HG03520 (cell line): ENCODE results near the gene LSM14A.

ENCODE experiments used
- ATAC-seq: cut with Tn5 transposase; IDR thresholded peaks from one replicate; pipeline ENCODE4 v1.9.1; 2021; ENCODE audit warnings: mild to moderate bottlenecking, moderate library complexity; ENCODE audit not compliant: unreplicated experiment

Gene LSM14A

DNA sequence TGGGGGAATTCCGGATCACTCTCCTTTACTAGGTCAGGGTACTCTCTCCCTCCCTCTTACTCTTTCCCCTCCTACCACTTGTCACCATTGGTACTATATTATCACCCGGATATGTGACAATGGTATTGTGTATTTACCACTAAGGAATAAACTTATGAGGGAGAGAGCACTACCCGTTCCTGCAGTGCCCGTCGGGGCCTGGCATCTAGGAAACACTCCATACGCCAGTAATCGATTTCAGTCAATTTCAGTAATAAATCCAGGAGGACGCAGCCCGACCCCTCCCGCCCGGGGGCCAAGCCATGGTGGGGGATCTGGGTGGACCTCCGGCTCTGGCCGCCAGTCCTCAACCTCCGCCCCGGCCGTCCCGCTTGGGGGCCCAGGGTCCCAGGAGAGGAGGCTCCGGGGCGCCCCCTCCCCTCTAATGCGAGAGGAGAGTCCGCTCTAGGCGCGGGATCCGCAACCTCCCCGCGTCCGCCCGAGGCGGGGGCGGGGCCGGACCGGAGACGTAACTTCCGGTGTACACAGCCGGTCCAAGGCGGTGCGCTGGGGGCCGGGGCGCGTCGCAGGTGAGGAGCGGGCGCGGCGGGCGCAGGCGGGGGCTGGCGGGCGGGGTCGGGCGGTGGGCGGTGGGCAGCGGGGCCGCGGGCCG is 81.9 kb downstream of the LSM14A start, which contains the start of gene GARRE1:
TSS of gene GARRE1 (plus strand) at position 509 of the 652 bp plus-strand sequence. CDS start 45,920 bp downstream, outside the sequence.
- ATAC-seq = peak; percentile 86

DNA sequence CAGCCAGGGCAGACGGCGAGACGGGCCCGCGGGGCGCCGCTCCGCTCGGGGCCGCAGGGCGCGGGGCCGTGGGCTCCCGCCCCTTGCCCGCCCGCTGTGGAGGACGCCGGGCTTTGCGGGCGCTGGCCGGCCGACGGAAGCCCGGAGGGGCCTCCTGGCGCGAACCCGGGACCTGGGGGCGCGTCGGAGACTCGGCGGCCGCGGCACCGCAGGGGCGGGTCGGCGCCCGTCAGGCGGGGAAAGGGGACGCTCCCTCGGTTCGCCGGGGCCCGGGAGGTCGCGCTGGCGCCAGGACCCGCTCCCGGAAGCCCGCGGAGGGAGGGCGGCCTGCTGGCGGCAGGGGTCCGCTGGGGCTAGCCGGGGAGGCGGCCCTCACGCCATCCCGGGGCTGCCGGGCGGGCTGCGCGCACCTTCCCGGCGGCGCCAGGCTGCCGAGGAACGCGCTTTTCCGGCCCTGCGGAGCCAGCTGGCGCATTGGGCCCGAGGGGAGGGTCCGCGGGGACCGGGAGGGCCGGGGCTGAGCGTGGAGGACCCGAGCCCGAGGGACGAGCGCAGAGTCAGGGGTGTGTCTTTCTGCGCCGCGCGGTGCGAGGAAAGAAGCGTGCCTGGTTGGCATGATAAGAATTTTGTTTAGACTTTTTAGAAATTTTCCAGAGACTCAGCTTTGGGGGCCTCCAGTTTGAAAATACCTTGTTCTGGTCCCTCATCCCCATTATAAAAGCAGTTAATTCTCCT is 82.6 kb downstream of the LSM14A start:
- peak; percentile 47 for ATAC-seq

DNA sequence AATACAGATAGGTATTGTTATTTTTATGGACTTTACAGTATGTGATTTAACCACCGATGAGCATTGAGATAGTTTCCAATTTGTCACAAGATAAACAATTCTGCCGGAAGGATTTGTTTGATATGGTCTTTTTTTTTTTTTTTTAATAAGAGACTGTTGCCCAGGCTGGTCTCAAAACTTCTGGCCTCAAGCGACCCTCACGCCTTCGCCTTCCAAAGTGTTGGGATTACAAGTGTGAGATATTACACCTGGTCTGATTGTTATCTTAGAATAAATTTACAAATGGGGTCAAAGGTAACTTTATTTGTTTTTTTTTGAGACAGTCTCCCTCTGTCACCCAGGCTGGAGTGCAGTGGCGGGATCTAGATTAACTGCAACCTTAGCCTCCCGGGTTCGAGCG is 83.2 kb downstream of the LSM14A start:
- ATAC-seq = no peak

DNA sequence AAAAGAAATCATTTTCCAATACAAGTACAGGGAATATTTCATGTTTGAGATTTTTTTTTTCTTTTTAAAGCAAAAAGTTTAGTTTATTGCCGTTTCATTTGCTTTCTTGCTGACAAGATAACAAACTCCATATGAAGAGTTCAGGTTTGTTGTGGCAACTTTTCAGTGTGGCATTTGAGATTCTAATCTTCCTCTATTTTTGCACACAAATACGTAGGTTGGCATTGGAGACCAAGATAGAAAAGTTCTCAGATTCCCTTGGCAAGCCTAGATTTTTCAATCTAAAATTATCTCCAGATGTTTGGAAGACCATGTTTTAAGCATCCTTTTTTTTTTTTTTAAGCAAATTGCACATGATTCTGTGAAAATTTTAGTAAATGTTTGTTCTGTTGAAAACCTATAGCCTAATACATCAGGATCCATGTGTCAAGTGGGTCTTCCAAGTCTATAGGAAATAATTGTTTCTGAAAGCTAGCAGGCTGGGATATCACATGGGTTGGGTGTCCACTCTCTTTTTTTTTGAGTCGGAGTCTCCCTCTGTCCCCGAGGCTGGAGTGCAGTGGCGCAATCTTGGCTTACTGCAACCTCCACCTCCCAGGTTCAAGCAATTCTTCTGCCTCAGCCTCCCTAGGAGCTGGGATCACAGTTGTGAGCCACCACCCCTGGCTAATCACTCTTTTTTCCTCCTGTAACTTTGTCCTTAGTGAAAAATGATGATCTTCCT is 84.7 kb downstream of the LSM14A start:
- ATAC-seq = no peak

DNA sequence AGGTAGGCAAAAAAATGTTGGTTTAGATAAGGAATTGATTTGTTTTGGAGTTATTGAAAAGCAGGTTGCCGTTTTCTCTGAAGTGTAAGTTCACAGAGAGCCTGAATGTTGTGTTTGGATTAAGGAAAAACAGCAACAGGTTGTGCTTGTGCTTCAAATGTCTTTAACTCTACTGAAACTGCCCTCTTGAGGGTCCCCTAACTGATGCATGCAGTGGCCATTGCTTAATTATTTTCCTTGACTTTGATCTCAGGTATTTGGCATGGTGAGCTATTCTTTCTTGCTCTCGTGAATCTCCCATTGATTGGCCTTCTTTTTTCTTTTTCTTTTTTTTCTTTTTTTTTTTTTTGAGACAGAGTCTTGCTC is 85.2 kb downstream of the LSM14A start:
- no peak for ATAC-seq

DNA sequence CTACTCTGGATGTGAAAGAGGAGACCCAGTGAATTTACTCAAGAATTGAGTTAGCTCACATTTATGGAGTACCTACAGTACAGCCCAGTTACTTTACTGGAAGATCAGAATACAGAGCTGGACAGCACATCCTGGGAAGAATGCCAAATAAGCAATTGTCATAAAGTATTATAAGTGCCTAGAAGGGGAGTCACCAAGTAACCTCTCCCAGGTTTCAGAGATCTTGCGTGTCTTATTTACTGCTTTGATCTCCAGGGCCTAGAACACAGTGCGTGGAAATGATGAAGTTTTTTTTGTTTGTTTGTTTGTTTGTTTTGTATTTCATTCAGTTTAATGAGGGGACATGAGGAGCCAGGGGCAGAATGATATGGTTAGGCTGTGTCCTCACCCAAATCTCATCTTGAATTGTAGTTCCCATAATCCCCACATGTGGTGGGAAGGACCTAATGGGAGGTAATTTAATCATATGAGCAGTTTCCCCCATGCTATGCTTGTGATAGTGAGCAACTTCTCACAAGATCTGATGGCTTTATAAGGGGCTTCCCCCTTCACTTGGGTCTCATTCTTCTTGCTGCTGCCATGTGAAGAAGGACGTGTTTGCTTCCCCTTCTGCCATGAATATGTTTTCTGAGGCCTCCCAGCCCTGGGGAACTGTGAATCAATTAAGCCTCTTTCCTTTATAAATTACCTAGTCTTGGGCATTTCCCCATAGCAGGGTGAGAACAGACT is 87.2 kb downstream of the LSM14A start:
- no peak for ATAC-seq

DNA sequence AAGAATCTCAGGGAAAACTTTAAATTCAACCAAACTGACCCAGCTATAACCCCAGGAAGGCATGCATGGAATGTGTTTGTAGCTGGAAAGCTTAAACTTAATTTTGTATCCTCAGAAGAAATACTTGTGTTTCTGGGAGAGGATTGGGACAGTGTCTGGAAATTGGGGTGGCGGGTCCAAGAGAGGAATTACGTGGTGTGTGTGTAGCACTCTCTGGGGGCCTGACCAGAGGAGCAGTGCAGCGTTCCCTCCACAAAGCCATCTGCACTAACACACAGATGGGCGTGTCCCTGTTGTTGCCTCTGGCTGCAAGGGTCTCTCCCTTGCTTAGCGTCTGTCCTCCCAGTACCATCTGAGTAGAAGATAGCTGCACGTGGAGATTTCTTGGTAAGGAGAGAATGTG is 88.5 kb downstream of the LSM14A start:
- ATAC-seq = no peak

DNA sequence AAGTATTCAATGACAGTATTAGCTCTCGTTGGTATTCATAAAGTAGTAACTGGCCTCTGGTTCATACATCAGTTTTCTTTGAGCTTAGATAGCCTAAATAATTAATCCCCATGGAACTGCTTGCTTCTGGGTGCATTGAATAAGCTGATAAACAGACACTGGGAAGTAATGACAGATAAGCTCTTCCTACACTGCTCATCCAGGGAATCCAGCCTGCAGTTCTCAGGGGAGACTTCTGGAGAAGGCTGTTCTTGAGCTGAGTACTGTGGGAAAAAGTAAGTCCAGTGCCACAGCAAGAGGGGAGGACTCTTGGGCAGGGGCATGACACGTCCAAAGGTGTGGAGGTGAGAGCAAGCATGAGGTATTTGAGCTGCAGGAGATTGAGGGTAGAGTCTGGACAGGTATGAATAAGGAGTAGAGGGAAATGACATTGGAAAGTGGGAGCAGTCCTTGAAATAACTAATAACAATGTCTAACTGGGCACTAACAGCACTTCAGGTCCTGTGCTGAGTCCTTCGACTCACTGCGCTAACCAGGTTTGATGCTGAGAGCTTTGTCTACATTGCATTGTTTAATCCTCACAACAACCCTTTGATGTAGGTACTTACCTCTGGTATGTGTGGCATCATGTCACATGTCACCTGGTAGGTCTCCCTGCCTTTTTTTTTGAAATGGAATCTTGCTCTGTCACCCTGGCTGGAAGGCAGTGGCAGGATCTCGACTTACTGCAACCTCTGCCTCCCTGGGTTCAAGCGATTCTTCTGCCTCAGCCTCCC is 89.2 kb downstream of the LSM14A start:
- no peak for ATAC-seq

DNA sequence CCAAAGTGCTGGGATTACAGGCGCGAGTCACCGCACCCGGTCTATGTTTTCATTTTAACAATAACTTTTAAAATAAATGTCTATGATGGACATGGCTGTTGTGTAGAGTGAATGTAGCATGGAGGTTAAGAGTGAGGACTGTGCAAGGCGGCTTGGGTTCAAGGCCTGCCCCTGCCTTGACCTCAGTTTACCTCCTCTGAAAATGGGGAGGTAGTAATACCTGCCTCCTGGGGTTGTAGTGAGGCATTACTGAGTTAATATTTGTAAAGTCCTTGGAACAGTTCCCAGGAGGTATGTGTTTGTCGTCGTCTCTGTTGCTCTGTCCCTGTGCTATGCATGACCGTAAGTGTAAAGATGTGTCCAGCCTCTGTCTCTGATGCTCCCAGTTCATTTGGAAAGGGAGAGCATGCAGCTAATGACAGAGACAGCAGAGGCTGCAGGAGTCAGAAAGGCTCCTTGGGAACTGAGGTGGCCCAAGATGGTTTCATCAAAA is 91.5 kb downstream of the LSM14A start:
- ATAC-seq = no peak

DNA sequence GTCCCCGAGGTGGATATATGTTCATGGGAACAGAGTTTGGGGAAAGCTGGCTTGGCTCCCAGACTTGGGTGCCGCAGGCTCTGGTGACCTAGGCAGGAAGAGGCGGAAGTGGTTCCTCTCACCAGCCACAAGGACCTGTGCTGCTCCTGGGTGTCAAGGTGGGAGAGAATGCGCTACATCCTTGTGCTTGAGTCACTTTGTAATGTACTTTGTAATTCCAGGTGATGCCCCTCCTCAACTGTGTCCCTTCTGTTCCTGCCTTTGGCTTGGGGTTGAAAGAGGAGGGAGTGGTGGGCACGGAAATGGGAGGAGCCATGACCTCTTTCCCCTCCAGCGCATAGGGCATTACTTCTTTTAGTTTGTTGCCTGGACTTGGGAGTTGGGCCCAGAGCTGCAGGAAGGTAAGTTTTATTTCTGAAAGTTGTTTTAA is 92.9 kb downstream of the LSM14A start:
- ATAC-seq = no peak

DNA sequence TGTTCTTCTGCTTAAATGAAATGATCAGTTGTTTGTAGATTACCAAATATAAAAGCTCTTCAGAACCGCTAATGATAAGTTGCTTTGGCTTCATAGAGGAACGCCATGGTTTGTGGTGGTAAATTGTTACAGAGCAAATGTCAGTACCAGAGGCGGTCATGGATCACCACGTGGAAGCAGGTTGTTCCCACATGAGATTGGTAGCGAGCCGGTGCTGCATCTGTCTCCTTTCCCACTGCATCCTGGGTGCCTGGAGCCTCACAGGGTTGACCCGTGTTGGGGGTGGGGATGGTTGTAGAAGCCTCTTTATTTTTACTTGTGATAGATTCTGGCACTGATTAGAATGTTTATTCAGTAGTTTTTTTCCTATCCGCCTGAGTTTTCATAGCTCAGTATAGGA is 96.8 kb downstream of the LSM14A start:
- no peak for ATAC-seq

DNA sequence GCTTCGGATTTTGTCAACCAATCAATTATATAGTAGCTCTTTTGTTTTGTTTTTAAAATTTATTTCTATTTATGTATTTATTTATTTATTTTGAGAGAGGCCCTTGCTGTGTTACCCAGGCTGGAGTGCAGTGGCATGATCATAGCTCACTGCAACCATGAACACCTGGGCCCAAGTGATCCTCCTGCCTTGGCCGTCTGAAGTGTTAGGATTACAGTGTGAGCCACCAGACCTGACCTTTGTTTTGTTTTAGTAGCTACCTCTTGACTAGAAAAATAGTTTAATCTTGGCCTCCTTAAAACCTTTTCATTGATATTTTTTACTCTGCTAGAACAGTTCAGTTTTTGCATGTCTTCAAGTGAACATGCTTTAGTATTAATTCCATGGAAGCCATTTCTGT is 97.2 kb downstream of the LSM14A start:
- ATAC-seq = no peak

DNA sequence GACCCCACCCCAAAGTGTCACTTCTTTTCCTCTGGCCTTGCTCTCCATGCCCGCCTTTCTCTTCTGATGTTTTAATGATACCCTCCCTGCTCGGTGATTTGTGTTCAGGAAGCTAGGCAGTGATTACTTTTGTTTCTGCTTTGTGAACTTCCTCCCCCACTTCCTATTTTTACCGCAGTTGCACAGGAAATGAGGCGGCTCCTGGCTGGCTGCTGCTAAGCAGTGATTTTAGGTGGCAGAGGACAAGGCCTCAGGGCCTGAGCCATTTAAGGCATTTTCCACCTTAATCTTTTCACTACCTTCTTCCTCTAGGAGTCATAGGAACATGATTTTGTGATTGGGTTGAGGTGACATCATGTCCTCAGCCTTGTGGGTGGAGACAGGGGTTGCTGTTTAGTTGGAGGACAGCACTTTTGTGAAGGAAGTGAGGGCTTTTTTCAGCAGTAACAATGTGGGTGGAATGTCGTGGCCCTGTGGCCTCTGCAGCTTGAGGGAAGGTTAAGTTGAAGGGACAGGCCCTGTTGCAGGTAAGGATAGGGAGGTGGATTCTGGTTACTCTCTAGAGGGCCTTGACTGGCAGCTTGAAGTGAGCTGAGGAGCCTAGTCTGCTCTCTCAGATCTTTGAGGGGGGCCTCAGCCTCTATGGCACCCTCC is 97.8 kb downstream of the LSM14A start:
- peak; percentile 53 for ATAC-seq

DNA sequence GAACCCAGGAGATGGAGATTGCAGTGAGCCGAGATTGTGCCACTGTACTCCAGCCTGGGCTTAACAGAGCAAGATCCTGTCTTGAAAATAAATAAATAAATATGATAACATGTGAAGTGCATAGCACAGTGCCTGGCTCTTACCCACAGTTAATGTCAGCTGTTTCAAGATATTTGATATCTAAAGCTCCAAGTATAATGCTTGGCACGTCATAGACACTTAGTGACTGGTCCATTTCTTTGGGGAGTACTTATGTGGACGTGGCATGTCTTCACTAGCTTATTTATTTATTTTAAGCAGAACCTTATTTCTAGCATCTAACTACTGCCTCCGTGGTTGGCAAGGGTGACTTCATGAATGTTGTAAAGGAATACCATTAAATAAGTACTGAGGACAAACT is 100.8 kb downstream of the LSM14A start:
- ATAC-seq = no peak

DNA sequence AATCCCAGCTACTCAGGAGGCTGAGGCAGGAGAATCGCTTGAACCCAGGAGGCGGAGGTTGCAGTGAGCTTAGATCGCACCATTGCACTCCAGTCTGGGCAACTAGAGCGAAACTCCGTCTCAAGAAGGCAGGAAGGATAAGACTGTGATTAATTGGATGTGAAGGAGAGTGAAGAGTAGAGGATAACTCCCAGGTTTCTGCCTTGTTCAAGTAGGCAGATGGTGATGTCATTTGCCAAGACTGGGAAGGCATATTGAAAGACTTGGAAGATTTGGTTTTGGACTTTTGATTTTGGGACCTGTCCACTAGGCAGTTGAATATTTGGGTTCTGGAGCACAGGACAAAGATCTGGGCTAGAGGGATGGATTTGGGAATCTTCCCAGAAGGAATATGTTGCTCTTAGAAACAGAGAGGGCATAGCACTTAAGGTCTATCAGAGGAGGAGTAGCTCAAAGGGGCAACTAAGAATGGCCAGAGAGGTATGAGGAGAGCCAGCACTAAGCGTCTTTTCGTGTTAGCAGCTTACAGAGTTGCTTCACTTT is 102.1 kb downstream of the LSM14A start:
- no peak for ATAC-seq

DNA sequence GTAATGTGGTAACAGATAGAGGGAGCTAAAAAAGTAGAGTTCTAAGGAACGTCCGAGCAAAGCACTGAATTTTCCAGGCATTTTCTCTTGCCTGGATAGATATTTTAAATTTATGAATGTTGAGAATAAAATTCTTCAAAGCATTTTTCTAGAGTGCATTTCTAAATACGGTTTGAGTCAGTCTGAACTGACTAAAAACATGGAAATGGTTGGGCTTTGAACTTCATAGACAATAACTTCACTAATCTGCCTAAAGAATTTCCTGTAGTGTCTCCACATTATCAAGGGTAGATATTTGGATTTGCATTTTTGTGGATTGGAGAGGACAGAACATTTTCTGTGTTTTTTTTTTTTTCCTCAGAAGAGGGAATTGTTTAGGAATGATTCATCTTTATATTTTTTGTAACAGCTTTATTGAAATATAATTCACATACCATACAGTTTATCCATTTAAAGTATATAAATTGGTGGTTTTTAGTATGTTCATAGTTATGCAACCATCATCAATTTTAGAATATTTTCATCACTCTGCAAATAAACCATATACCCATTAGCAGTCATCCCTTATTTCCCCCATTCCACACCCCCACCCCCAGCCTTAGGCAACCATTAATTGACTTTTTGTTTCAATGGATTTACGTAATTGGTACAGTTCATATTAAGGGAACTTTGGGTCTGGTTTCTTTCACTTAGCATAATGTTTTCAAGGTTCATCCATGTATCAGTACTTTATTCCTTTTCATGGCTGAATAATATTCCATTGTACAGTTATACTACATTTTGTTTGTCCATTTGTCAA is 102.7 kb downstream of the LSM14A start:
- ATAC-seq = no peak

DNA sequence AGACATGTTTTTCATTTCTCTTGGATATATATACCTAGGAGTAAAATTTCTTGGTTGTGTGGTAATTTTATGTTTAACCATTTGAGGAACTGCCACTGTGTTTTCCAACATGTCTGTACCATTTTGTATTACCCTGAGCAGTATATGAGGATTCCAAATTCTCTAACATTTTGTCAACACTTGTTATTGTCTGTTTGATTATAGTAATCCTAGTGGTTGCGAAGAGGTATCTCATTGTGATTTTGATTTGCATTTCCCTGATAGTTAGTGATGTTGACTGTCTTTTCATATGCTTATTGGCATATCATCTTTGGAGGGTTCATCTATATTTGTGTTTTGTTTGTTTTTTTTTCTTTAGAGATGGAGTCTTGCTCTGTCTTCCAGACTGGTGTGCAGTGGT is 103.4 kb downstream of the LSM14A start:
- ATAC-seq = no peak

DNA sequence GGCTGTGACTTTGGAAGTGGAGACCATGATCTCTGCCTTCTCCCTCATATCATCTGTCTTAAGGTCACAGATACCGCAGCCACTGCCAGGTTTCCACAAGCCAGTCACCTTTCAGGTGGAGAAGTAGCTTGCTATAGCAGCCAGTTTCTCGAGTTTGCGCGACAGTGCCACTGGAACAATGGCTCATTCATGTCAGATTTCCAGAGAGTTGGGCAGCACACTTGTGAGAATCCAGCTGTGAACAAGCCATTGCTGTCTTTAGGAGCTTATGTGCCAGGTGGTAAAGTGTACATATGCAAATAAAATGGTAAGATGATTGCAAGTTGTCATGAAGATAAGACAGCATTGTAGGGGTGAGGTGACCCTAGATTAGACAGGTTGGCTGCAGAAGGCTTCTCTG is 104.3 kb downstream of the LSM14A start:
- ATAC-seq = no peak

DNA sequence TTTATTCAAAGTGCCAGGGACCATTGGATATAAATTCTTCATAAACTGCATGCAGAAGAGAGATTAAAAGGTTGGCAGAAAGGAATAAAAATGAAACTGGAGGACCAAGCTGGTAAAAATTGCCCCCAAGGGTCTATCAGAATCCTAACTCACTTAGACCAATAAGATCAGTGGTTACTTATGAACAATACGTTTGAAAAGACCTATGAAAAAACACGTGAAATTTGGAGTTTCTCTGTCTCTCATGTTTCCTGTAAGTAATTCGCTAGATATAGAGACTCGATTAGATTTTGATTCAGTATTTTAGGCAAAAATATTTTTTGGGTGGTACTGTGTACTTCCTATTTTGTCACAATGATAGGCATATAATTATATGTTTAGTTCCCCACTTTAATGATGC is 104.9 kb downstream of the LSM14A start:
- no peak for ATAC-seq
